HG02840 (cell line): ENCODE data around the gene CDKL2.

Experiments
- ATAC-seq: cut with Tn5 transposase; IDR thresholded peaks from one replicate; pipeline ENCODE4 v1.9.1; 2021; ENCODE audit warnings: mild to moderate bottlenecking, moderate library complexity, moderate number of reproducible peaks; ENCODE audit not compliant: unreplicated experiment, low FRiP score

CDKL2 gene

DNA sequence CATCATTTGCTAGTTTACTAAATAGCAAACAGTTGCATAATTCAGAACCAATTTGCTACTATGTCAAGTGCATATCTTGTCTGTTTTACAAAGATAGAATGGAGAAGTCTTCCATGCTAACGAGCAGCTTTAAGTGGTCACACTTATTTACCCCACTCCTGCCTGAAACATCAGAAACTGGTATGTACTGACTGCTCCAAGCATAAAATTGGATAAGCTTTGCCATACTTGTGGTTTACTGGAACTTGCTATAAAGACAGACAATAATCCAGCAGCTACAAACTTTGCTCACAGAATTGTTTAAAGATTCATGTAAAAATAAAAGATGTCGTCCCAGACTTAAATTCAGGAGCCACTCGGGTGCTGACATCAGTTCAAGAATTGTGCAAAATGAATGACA, 13.3 kb upstream of the CDKL2 start:
- ATAC-seq: no peak

DNA sequence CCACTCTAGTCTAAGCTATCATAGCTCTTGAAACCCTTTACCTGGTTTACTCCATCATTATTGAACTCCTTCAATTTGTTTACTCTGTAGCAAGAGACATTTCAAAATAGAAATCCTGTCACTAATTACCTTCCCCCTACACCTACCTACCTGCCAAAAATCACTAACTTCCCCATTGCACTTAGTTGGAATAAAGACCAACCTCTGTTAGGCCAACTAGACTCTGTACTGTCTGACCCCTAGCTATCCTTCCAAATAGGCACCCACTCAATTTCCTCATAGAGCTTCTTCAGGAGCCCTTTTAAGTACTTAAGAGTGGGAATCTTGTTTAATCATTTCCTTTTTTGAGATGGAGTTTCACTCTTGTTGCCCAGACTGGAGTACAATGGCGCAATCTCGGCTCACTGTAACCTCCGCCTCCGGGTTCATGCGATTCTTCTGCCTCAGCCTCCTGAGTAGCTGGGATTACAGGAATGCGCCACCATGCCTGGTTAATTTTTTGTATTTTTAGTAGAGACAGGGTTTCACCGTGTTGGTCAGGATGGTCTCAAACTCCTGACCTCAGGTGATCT, 8.9 kb upstream of the CDKL2 start:
- ATAC-seq: no peak

GRCh38 chr4:75637827-75638226, 7.5 kb upstream of the CDKL2 start:
- ATAC-seq: no peak

DNA sequence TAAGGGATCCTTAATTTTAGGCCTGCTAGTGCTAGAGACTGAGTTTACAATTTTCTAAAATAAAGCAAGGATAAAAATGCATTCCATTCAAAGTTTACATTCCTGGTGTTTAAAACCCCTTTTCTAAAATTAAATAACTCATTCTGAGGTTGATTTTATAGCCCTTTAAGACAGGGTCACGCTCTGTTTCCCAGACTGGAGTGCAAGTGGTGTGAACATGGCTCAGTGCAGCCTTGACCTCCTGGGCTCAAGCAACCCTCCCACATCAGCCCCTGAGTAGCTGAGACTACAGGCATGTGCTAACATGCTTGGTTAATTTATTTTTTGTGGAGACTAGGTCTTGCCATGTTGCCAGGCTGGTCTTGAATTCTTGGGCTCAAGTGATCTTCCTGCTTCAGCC, 6.8 kb upstream of the CDKL2 start:
- ATAC-seq: no peak

GRCh38 chr4:75634951-75635350, 4.6 kb upstream of the CDKL2 start:
- ATAC-seq: no peak

DNA sequence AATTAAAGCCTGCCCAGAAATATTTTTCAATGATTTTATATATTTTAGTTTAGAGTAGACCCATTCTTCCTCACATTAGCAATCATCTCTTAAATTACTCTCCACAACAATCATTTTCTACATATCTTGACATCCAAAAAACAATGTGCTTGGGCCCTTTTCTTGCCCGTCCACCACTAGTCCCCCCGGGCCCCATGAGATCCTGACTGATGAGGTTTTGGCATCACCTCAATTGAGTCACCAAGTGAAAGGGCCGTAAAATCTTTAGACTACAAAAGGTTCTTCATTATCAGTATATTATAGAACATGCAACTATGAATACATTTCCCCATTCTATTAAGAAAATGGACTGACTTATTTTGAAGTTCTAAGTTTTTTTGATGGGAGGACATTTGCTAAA, 4.0 kb upstream of the CDKL2 start:
- ATAC-seq: no peak

GRCh38 chr4:75633846-75634245, 3.5 kb upstream of the CDKL2 start:
- no peak for ATAC-seq

- no peak for ATAC-seq
Observed at GRCh38 chr4:75630937-75631329, 605 bp upstream of the CDKL2 start.

DNA sequence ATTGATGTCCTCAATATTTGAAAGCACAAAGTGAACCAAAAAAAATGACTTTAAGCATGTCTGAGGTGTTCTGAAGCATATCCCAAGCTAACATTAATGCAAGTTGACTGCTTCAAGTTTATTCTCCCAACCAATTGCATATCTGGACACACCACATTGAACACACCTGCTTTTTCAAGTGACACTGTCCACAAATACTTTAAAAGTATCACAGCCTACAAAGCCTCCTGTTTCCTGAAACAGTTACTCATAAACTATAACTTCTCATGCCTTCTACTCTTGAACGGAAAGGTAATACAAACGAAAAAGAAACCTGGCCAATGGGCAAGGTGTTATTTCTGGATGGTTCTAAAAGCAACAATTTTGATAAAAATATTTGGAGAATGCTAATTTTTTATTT, 1.1 kb downstream of the CDKL2 start:
- ATAC-seq: no peak

GRCh38 chr4:75623026-75623425, 7.3 kb downstream of the CDKL2 start:
- ATAC-seq: no peak

DNA sequence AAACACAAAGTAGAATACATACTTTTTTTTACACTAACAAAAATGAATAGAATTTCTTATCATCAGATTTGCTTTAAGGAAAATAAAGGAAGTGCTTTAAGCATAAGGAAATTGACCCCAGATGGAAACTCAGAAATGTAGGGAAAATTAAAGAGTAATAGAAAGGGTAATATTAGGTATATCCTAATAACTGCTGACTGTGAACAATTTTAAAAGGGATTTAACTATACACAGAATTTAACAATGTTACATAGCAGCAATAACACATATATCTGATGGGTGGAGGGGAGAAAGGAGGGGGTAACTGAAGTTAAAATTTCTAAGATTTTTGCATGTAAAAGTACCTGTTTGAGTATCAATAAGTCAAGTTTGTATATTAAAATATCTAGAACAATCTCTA, 8.6 kb downstream of the CDKL2 start:
- ATAC-seq: no peak

GRCh38 chr4:75612306-75612705, 18.0 kb downstream of the CDKL2 start:
- no peak for ATAC-seq

DNA sequence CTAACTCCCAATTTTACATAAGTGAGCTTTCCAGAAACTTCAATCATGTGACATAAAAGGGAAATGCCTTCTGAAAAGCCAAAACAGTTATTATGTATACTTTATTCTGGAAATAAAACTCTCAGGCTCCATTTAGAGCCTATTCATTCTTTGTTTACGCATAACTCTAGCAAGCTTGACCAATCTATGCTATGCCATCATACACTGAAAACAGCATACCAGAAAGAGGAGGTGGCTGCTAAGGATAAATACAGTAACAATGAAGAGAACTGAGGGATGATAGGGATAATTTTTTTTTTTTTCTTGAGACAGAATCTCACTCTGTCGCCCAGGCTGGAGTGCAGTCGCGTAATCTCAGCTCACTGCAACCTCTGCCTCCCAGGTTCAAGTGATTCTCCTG, 24.4 kb downstream of the CDKL2 start:
- ATAC-seq: no peak

GRCh38 chr4:75599647-75600046, 30.7 kb downstream of the CDKL2 start:
- no peak for ATAC-seq

DNA sequence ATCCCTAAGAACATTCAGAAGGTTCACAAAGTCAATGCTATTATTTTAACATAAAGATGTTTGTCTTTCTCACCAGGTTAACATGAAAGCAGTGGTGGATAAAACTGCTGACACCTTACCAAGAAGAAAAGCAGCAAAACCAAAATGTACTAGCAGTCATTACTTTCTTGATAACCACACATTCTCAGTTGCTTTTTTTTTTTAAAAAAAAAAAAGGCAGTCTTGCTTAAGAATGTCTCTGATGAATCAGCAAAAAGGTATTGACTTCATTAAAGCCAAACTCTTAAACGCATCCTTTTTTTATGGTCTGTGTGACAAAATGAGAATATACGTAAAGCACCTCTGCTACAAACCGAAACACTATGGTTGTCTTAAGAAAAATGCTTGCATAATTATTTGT, 31.9 kb downstream of the CDKL2 start:
- no peak for ATAC-seq

- no peak for ATAC-seq
Observed at GRCh38 chr4:75596061-75596460, 34.3 kb downstream of the CDKL2 start.

DNA sequence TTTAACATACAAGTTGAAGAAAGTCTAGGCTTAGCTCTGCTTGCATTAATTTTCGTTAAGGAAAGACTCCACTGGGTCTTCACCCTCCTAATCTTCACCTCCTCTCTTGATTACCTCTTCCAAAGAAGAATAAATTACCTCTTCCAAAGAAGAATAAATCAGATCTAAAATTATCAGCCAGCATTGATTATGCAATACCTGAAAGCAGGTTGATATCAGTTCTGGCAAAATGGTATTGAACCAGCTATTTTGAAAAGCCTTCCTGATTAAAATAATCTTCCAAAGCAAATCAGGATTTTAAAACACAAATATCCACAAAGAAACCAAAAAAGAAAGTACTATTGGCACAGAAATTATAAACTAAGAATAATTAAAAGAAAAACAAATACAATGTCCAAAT, 36.9 kb downstream of the CDKL2 start:
- ATAC-seq: no peak

GRCh38 chr4:75584067-75584466, 46.3 kb downstream of the CDKL2 start:
- no peak for ATAC-seq

DNA sequence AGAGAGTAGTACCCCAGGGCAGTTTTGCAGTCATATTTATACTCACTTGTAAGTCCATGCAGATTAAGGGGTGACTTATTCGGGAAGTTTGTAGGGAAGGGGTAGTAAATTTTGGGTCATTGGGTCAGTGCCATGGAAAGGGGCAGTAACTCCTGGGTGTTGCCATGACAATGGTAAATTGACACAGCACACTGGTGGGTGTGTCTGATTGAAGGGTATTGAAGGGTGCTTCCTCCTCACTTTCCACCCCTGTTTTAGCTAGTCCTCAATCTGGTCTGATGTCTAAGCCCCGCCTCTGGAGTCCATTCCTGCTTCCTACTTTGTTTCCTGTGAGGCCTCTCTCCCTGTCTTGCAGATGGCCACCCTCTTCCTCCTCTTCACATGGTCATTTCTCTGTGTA, 62.6 kb downstream of the CDKL2 start:
- ATAC-seq: no peak

- no peak for ATAC-seq
Observed at GRCh38 chr4:75566911-75567310, 63.4 kb downstream of the CDKL2 start.

DNA sequence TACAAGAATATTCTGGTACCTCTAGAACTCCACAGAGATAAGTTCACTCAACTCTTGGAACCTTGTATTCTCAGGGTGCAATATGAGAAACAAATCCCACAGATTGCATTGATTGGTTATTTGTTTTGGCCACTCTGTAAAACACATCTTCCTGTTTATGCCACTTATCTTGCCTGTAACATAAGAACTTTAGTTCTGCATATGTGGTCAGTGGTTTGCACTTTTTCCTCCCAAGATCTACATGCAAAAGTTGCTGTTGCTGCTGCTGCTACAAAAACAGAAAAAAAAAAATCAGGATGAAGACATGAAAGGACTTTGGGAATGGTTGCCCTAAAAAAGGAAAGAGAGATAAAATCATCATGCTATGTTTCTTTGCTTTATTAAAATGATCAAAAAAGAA, 64.8 kb downstream of the CDKL2 start:
- no peak for ATAC-seq

DNA sequence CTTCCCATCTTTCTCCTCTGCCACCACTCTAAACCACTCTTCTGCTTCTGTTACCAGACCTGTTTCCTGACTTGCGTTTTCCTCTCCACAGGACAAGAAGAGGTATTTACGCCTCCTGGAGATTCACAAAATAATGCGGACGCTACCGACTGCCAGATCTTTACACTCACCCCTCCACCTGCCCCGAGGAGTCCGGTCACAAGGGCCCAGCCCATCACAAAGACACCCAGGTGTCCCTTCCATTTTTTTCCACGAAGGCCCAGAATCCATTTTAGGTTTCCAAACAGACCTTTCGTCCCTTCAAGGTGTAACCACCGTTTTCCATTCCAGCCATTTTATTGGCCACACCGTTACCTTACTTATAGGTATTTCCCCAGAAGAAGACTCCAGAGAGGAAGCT, 66.3 kb downstream of the CDKL2 start:
- no peak for ATAC-seq

- ATAC-seq: no peak
Observed at GRCh38 chr4:75561789-75562188, 68.5 kb downstream of the CDKL2 start.
